Activated naive CD4-positive, alpha-beta T cell treated with anti-CD3 and anti-CD28 coated beads for 36 hours (primary cell): ENCODE data around the gene BNC1. TPM values are rescaled to one million over a fixed set of nuclear protein-coding genes. Genes with fewer than 3 reads are reported as not detected.

Experiments
- CTCF ChIA-PET: fragments of 350-600 bp; sonication (Branson Sonifier 250); formaldehyde crosslinking; loops from one replicate; lab custom pipeline; 2021; ENCODE audit warnings: antibody characterized with exemption; lab: Charles Lee
- DNase-seq: peaks from one replicate; pipeline ENCODE4 v3.0.0-alpha.2; 2020
- H3K27ac Mint-ChIP-seq: one replicate; pipeline ENCODE4 v1.8.0; 2021; ENCODE audit warnings: mild to moderate bottlenecking, mixed read lengths
- H3K27me3 Mint-ChIP-seq: one replicate; pipeline ENCODE4 v1.8.0; 2021; ENCODE audit warnings: low read depth, mixed read lengths
- H3K36me3 Mint-ChIP-seq: one replicate; pipeline ENCODE4 v1.8.0; 2021; ENCODE audit warnings: low read depth, mixed read lengths
- H3K4me1 Mint-ChIP-seq: one replicate; pipeline ENCODE4 v1.8.0; 2021; ENCODE audit warnings: low read depth, mixed read lengths
- H3K4me3 Mint-ChIP-seq: one replicate; pipeline ENCODE4 v1.8.0; 2021; ENCODE audit warnings: mild to moderate bottlenecking, moderate library complexity, mixed read lengths
- H3K9me3 Mint-ChIP-seq: one replicate; pipeline ENCODE4 v1.8.0; 2021; ENCODE audit warnings: mixed read lengths
- intact Hi-C: fragments of 100-400 bp; cut with micrococcal nuclease; formaldehyde crosslinking; loops from one replicate; pipeline ENCODE4 v1.15.1; 2023
- total RNA-seq, 2 experiments: library from RNA; stranded (reverse); gene quantifications; one replicate each; pipeline ENCODE4 v1.2.3, GENCODE V29; 2021

BNC1 gene, protein sequence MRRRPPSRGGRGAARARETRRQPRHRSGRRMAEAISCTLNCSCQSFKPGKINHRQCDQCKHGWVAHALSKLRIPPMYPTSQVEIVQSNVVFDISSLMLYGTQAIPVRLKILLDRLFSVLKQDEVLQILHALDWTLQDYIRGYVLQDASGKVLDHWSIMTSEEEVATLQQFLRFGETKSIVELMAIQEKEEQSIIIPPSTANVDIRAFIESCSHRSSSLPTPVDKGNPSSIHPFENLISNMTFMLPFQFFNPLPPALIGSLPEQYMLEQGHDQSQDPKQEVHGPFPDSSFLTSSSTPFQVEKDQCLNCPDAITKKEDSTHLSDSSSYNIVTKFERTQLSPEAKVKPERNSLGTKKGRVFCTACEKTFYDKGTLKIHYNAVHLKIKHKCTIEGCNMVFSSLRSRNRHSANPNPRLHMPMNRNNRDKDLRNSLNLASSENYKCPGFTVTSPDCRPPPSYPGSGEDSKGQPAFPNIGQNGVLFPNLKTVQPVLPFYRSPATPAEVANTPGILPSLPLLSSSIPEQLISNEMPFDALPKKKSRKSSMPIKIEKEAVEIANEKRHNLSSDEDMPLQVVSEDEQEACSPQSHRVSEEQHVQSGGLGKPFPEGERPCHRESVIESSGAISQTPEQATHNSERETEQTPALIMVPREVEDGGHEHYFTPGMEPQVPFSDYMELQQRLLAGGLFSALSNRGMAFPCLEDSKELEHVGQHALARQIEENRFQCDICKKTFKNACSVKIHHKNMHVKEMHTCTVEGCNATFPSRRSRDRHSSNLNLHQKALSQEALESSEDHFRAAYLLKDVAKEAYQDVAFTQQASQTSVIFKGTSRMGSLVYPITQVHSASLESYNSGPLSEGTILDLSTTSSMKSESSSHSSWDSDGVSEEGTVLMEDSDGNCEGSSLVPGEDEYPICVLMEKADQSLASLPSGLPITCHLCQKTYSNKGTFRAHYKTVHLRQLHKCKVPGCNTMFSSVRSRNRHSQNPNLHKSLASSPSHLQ
- not detected for total RNA-seq

DNA sequence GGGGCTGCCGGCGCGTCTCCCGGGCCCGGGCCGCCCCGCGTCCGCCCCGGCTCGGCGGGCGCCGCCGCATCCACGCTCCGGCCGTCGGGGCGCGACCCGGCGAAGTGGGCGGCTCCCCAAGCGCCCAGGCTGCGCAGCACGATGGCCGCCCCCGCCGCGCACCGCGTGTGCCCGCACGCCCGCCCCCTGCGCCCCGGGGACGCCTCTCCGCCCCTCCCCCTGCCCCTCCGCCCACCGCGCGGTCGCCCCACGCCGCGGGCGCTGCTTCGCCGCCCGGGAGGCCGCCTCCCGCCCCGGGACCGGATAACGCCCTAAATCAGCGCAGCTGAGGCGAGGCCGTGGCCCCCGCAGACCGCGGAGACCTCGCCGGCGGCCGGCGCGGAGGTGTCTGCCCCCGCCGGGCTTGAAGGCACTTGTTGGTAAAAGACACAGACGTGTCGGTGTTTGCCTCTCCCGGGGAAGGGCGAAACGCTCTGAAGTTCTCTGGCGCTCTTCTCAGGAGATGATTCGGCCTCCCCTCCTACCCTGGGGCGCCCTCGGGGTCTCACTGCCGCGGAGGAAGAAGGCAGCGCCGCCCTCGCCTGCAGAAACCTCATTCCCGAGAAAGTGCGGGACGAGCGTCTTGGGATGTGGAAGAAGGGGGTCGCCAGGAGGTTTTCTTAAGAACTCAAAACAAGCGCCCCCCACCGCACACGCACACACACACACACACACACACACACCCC, at the start of gene BNC1:
Gene BNC1 (minus strand): TSS at position 106 of the 725 bp plus-strand sequence. CDS start 36 bp downstream, at position 70.
- Mint-ChIP-seq H3K4me3 (peak within 1 kb of the TSS; percentile 55), H3K27me3 (peaks cover 61% of the 10 kb centered on the region), H3K4me1 (peaks cover 7% of the 10 kb centered on the region), H3K27ac (no peak within 1 kb of the TSS), H3K36me3 (no peaks in the 10 kb centered on the region), H3K9me3 (no peaks in the 10 kb centered on the region)
- intact Hi-C loops: no loop called here
- DNase-seq: no peak
- CTCF ChIA-PET: no interaction called here

DNA sequence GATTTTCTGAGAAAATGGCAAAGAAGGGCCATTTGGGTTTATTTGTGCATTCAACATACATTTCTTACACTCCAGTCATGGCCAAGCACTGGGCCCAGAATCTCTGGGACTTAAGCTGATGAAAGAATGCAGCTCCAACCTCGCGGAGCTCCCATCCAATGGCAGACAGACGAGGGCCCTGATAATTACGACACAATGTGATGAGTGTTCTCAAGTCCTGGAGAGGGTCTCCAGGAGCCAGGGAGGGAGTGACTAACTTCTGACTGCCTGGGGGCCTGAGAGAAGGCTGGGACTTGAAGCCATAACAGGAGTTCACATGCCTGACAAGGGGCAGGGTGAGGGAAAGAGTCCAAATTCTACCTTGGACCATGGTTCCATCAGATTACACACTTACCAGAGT, 42.6 kb upstream of the BNC1 start:
- H3K4me1 Mint-ChIP-seq: no peaks in the 10 kb centered on the region
- H3K36me3 Mint-ChIP-seq: no peaks in the 10 kb centered on the region
- no peak for DNase-seq
- CTCF ChIA-PET: interaction anchor here (1.0 kb wide), 1 partner anchor 238 kb away, joined by 3 read pairs; no protein-coding TSS in a partner anchor
- H3K27me3 Mint-ChIP-seq: no peaks in the 10 kb centered on the region
- no peak overlapping the region for H3K4me3 Mint-ChIP-seq
- intact Hi-C loops: no loop called here
- H3K27ac Mint-ChIP-seq: no peak overlapping the region
- H3K9me3 Mint-ChIP-seq: no peaks in the 10 kb centered on the region

DNA sequence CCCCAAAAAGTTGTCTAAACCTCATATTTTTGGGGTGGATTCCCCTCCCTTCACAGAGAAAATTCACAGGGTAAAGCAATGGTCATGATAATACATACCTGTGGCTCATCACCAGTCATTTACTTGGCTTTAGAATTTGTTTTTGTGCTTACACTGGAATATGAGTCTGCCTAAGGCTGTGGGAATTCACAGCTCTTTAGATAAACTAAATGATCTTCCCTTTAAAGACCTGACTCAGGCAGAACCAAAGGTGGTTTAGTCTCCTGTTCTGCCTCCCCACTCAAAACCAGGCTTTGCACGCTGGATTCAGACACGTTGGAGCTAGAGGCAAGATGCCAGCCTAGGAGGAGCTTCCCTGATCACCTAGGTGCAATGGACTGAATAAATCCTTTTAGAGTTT, 40.3 kb upstream of the BNC1 start:
- intact Hi-C loops: no loop called here
- no peaks in the 10 kb centered on the region for H3K36me3 Mint-ChIP-seq
- no peak overlapping the region for H3K27ac Mint-ChIP-seq
- H3K4me3 Mint-ChIP-seq: no peak overlapping the region
- H3K27me3 Mint-ChIP-seq: no peaks in the 10 kb centered on the region
- H3K4me1 Mint-ChIP-seq: no peaks in the 10 kb centered on the region
- DNase-seq: no peak
- CTCF ChIA-PET: no interaction called here
- no peaks in the 10 kb centered on the region for H3K9me3 Mint-ChIP-seq

DNA sequence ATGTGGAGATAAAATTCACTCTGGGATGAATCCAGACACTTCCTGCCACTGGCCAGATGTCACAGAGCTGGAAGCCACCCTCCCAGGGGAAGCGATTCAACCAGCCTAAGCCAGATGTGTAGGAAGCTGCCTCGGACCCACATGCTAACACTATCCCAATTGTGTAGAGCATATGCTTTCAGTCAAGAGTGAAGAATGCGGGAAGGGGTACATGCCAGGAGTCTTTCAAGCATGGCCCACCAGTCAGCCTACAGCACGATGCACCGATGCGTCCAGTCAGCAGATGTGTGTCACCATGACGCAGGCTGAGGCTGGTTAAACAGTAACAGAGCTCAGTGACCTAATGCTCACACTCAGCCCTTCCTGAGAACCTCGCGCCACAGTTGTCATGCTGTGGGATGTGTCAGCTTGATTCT, 38.8 kb upstream of the BNC1 start:
- intact Hi-C loops: no loop called here
- H3K27me3 Mint-ChIP-seq: peaks cover 9% of the 10 kb centered on the region
- no peak overlapping the region for H3K27ac Mint-ChIP-seq
- CTCF ChIA-PET: no interaction called here
- H3K4me3 Mint-ChIP-seq: no peak overlapping the region
- H3K9me3 Mint-ChIP-seq: peaks cover 1% of the 10 kb centered on the region
- H3K36me3 Mint-ChIP-seq: no peaks in the 10 kb centered on the region
- no peaks in the 10 kb centered on the region for H3K4me1 Mint-ChIP-seq
- DNase-seq: no peak

DNA sequence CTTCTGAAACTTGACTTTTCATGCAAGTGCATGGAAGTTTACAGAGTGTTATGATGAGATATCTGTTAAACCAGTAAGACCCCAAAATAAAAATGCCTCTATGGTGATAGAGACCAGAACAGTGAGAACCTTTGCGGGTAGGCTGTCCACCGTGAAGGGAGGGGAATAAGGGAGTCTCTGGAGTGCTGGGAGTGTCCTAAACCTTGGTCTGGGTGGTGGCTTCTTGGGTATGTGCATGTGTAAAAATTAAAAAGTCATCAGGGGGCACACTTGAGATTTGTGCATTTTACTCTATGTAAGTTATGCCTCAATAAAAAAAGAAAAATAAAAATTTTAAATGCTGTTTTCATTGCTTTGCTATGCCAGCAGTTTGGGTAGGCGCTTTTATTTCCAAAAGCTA, 38.2 kb upstream of the BNC1 start:
- Mint-ChIP-seq H3K4me3 (no peak overlapping the region), H3K36me3 (no peaks in the 10 kb centered on the region), H3K27ac (no peak overlapping the region), H3K9me3 (peaks cover 2% of the 10 kb centered on the region), H3K4me1 (no peaks in the 10 kb centered on the region), H3K27me3 (peaks cover 12% of the 10 kb centered on the region)
- CTCF ChIA-PET: no interaction called here
- intact Hi-C loops: no loop called here
- no peak for DNase-seq

DNA sequence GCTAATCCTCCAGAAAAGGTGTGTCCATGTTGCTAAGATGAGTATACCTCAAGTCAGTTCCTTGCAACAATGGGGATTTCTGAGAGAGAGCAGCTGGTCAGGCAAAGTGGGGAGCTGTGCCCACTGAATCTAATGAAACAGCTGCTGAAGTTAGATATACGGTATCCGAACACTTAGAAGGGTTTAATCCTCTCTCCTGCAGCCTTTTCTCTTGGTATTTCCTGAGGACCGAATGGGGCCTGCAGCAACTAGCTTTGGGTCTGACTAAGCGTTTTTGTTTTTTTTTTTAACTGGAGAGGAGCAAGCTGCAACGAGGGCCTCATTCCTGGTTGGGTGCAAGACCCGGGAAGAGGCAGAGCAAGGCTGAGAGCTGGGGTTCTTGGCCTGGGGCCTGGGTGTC, 37.6 kb upstream of the BNC1 start:
- CTCF ChIA-PET: no interaction called here
- Mint-ChIP-seq H3K27me3 (peaks cover 17% of the 10 kb centered on the region), H3K4me3 (no peak overlapping the region), H3K4me1 (no peaks in the 10 kb centered on the region), H3K9me3 (peaks cover 2% of the 10 kb centered on the region), H3K36me3 (no peaks in the 10 kb centered on the region), H3K27ac (no peak overlapping the region)
- intact Hi-C loops: no loop called here
- DNase-seq: no peak

DNA sequence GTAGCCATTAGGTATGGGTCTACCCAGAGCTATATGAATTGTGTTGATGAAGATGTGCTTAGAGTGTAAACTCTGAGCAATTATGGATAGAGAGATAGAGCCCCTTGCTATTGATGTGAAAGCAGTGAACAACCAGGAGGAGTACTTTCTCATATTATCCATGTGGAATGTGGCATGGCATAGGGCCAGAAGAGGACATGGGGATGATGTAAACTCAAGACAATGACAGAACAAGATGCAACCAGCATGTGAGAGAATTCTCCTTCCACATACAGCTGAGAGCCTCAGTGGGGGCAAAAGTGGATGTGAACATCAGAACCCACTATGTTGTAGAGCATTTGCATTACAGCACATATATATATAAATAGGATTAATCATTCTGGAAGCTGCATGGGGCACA, 36.4 kb upstream of the BNC1 start:
- Mint-ChIP-seq H3K36me3 (no peaks in the 10 kb centered on the region), H3K27me3 (peaks cover 17% of the 10 kb centered on the region), H3K27ac (no peak overlapping the region), H3K4me3 (no peak overlapping the region), H3K4me1 (no peaks in the 10 kb centered on the region), H3K9me3 (peaks cover 2% of the 10 kb centered on the region)
- intact Hi-C loops: no loop called here
- CTCF ChIA-PET: no interaction called here
- no peak for DNase-seq

DNA sequence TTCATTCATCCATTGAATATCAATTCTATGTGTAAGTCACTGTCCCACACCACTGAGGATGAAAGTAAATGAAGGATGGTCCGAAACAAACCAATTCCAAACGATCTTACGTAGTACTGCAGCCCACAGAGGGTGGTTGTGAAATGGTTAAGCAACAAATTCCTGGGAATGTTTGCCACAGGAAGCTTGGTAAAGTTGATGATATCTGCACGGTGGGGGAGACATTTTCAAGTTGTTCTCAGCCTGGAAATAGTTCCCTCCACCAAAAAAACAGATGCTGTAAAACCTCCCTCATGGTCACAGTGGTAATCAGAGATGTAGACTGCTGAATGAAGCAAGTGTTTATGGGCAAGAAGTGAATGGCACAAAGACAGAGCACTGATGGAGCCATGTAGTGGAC, 35.9 kb upstream of the BNC1 start:
- no peak for DNase-seq
- Mint-ChIP-seq H3K4me3 (no peak overlapping the region), H3K9me3 (peaks cover 2% of the 10 kb centered on the region), H3K27ac (no peak overlapping the region), H3K36me3 (no peaks in the 10 kb centered on the region), H3K27me3 (peaks cover 17% of the 10 kb centered on the region), H3K4me1 (no peaks in the 10 kb centered on the region)
- intact Hi-C loops: no loop called here
- CTCF ChIA-PET: no interaction called here

DNA sequence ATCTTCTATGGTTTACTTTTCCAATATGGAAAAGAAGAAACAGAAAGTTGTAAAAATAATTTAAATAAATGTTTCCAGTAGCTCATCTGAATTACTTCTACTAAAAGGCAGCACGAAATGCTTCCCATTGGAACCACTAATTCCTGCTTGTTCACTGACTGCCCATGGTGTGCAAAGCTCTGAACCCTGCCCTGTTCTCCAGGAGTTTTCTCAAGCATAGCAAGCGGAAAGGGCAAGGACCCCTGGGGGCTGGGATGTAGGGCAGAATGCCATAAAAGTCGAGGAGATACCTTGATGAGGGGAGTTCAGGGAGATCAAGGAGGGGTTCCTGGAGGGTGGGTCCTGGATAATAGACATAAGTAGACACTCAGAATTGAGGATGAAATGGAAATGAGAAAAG, 35.3 kb upstream of the BNC1 start:
- CTCF ChIA-PET: no interaction called here

DNA sequence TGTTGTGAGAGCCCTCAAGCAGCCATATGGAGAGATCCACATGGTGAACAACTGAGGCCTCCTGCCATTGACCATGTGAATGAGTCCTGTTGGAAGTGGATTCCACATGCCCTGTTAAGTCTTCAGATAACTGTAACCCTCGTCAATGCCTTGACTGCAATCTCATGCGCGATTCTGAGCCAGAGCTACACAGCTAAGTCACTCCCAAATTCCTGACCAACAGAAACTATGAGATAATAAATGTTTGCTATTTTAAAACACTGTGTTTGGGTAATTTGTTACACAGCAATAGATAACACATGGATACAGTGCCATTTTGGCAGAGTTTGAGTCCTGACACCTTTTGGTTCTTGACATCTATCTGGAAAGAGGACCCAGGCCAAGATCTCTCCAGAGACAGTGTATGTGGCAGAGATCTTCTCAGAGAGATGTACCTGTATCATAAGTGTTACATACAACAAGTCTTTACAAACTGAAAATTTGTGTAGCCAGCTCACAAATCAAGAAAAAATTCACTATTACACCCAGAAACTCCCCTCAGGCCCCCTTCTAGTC, 34.5 kb upstream of the BNC1 start:
- Mint-ChIP-seq H3K4me1 (no peaks in the 10 kb centered on the region), H3K36me3 (no peaks in the 10 kb centered on the region), H3K27me3 (peaks cover 17% of the 10 kb centered on the region), H3K27ac (no peak overlapping the region), H3K9me3 (peaks cover 2% of the 10 kb centered on the region), H3K4me3 (no peak overlapping the region)
- intact Hi-C loops: no loop called here
- DNase-seq: no peak
- CTCF ChIA-PET: interaction anchor here (0.5 kb wide), 1 partner anchor 119 kb away, joined by 4 read pairs; no protein-coding TSS in a partner anchor

More for the DNA sequence above, 35.3 kb upstream of the BNC1 start:
- no peaks in the 10 kb centered on the region for H3K4me1 Mint-ChIP-seq
- H3K36me3 Mint-ChIP-seq: no peaks in the 10 kb centered on the region
- DNase-seq: no peak
- intact Hi-C loops: no loop called here
- peaks cover 17% of the 10 kb centered on the region for H3K27me3 Mint-ChIP-seq
- no peak overlapping the region for H3K4me3 Mint-ChIP-seq
- peaks cover 2% of the 10 kb centered on the region for H3K9me3 Mint-ChIP-seq
- no peak overlapping the region for H3K27ac Mint-ChIP-seq

DNA sequence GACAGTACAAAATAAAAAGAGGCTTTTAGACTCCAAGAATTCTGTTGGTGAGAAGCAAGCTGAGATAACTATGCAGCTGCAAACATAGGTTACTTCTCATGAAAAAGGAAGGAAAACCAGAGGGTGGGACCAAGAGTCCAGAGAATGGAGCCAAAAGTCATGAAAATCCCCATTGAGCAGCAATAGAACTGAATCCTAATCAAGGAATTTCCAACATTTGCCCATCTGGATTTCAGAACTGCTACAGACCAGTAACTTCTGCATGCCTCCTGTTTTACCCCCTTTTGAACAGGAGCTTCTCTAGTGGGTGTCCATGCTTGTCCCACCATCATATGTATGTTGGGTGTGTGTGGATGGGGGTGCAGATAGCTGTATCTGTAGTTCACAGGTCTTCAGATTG, 33.6 kb upstream of the BNC1 start:
- CTCF ChIA-PET: interaction anchor here (0.5 kb wide), 1 partner anchor 118 kb away, joined by 4 read pairs; no protein-coding TSS in a partner anchor
- no peaks in the 10 kb centered on the region for H3K4me1 Mint-ChIP-seq
- no peaks in the 10 kb centered on the region for H3K36me3 Mint-ChIP-seq
- intact Hi-C loops: no loop called here
- no peak for DNase-seq
- H3K27me3 Mint-ChIP-seq: peaks cover 17% of the 10 kb centered on the region
- no peak overlapping the region for H3K27ac Mint-ChIP-seq
- peaks cover 2% of the 10 kb centered on the region for H3K9me3 Mint-ChIP-seq
- no peak overlapping the region for H3K4me3 Mint-ChIP-seq

DNA sequence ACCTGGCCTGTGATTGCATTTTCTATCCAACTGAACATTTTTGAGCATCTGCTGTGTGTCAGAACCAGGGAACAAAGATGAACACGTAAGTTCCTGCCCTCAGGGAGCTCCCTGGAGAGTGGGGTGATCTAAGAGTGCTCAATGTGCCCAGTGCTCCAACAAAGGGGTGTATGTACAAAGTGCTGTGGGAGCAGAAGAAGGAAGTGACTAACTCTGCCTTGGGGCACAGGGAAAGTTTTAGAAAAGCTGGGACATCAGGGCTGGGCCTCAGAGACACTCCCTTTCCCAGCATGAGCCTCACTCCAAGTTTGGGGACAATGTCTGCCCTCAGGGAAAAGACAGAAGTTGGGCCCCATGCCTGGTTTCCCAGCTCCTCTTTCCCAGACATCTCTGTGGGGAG, 27.6 kb upstream of the BNC1 start:
- H3K4me3 Mint-ChIP-seq: no peak overlapping the region
- H3K9me3 Mint-ChIP-seq: no peaks in the 10 kb centered on the region
- no peaks in the 10 kb centered on the region for H3K27me3 Mint-ChIP-seq
- intact Hi-C loops: no loop called here
- no peaks in the 10 kb centered on the region for H3K36me3 Mint-ChIP-seq
- no peak for DNase-seq
- CTCF ChIA-PET: no interaction called here
- no peaks in the 10 kb centered on the region for H3K4me1 Mint-ChIP-seq
- H3K27ac Mint-ChIP-seq: no peak overlapping the region
